T-helper 2 cell treated with Interferon-gamma antibody and Interleukin-4, amounts not matched to agents 100 ng/mL and 5 ng/mL, for 36 hours (primary cell): Measurements from ENCODE around the gene CAPN14. TPM values are rescaled to one million over a fixed set of nuclear protein-coding genes. Genes with fewer than 3 reads are reported as not detected.

Experiments used
- intact Hi-C: fragments of 100-400 bp; cut with micrococcal nuclease; formaldehyde crosslinking; loops from one replicate; pipeline ENCODE4 v1.15.1; 2023
- total RNA-seq: library from RNA; stranded (reverse); gene quantifications from 2 replicates; pipeline ENCODE4 v1.2.3, GENCODE V29; 2022

Gene CAPN14
- total RNA-seq, 1 donor from 2014 or later: 0.20 TPM

- intact Hi-C loops: no loop called here
These were observed 9.8 kb upstream of the CAPN14 start for GRCh38 chr2:31227110-31227509.

DNA sequence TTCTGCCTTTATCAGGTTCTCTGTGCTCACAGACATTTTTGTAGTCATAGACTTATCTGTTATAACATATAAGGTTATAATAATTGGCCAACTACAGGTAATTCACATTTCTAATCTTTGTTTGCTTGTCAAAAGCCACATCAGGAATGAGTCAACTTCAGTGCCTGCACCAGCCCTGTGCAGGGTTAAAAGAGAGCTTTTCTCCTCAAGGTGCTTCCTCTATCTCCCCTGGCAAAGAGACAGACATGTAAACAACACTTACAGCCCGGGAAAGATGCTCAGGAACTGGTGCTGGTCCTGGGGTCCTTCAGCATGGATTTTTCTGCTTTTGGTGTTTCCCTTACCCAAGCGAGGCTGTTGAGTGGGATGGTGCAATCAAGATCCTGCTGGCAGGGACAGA, 9.0 kb upstream of the CAPN14 start:
- intact Hi-C loops: no loop called here

GRCh38 chr2:31223749-31224148, 6.4 kb upstream of the CAPN14 start:
- intact Hi-C loops: no loop called here

- intact Hi-C loops: no loop called here
These were observed 5.7 kb upstream of the CAPN14 start for GRCh38 chr2:31223026-31223425.

DNA sequence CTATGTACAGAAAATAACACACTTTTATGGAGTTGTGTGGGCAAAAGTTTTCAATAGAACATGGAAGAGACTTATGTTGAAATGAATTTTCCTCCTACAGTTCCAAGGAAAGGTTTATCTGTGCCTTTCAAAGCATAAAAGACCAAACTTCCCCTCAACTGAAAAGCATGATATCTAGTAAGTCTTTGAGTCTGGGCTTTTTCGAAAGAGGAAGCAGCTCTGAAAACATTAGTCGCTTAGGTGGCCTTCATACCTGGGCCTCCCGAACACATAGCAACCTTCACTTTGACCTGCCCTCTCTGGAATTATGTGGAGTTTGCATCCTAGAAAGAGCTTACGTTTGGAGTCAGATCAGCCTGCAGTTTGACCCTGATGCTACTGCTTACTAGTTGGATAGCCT, 4.8 kb upstream of the CAPN14 start:
- intact Hi-C loops: no loop called here

DNA sequence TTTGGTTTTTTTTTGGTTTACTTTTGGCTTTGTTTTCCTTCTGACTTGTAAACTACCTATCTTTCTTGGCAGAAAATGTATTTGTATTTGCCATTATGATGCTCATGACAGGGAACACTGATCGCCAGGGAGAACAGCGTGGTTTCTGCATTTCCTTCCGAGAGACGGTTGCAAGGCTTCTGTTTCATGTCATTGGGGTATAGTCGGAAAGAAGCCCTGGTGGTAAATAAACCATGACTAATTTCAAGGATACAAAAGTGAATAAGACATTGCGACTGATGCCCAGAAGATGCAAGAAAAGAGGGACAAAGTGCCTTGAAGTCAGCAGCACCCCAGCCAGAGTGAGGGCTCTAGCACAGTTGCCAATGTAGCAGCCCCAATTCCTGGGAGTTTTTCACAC, 4.2 kb upstream of the CAPN14 start:
- intact Hi-C loops: no loop called here

DNA sequence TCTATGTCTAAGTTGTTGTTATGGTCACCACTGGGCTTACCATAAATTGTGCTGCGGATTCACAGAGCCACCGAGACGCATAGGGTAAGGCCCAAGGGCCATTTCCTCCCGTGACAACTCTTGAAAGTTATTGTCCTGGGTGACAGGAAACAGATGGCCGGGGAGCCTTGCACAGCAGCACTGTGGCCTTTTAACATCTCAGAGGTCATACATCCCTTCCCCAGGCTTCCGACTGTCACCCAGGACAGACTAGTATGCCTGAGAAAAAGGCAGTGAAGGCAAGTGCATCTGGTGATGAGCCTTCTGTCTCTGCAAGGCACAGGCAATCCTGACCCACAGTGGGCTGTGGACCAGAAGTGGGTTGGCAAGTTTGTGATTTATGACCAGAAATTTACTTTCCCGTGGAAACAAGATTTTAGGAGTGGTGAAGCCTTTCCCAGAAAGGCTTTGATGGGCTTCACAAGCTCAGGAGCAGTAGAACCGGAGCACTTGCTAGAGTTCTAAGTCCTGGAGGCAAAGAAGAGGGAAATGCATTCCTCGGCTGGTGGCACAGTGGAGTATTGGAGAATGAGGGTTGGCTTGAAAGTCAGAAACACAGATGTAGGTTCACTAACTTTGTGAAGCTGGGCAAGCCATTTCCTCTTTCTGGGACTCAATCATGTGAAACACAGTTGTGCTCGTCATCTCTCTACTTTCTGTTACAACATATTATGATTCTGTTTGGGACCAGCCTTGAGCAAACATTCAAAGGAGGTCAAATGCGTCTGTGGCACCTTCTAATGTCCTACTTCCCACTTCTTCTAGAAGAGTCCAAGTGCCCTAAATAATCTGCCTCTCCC, 2.0 kb upstream of the CAPN14 start:
- intact Hi-C loops: loop anchor here (5.0 kb wide), 1 partner anchor 103 kb away; no protein-coding TSS in a partner anchor

- intact Hi-C loops: loop anchor here (5.0 kb wide), 1 partner anchor 106 kb away; no protein-coding TSS in a partner anchor
These were observed 581 bp downstream of the CAPN14 start for GRCh38 chr2:31216734-31217133.

- intact Hi-C loops: no loop called here
These were observed 2.8 kb downstream of the CAPN14 start for GRCh38 chr2:31214444-31214915.

DNA sequence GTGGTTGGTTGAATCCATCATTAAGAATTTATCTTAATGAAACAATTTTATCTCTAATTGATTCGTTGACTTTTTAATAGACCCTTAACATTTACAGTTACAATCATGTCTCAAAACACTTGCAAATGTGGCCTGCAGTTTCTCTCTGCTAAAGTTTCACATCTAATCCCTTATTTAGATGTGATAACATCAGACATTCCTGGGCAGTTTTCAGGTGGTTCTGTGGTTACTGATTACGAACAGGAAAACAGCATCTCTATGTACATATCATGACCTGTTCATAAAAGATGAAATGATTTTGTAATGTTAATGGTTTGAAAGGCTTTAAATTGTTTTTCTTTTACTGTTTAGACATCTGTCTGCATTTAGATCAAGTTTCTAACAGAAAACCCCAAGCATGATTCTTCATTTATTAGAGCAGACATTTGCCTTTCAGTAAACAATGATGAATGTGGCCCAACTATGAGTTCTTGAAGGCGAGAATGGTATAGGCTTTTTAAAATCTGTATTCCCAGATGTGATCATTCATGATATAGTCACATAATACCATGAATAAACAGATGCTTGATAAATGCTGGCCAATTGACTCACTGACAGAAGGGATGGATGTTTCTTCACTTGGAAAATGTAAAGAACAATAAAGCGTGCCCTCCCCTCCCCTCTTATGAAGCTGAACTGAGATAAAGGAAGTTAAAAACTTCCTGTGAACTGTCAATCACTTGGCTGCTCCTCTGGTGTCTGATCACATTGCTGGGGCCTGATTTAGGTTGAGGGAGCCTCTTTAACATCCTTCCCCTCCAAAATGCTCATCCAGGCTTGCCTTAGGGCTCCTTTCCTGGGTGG, 3.5 kb downstream of the CAPN14 start:
- intact Hi-C loops: no loop called here

- intact Hi-C loops: no loop called here
These were observed 4.4 kb downstream of the CAPN14 start for GRCh38 chr2:31212659-31213600.

GRCh38 chr2:31208240-31208639, 9.1 kb downstream of the CAPN14 start:
- intact Hi-C loops: no loop called here

DNA sequence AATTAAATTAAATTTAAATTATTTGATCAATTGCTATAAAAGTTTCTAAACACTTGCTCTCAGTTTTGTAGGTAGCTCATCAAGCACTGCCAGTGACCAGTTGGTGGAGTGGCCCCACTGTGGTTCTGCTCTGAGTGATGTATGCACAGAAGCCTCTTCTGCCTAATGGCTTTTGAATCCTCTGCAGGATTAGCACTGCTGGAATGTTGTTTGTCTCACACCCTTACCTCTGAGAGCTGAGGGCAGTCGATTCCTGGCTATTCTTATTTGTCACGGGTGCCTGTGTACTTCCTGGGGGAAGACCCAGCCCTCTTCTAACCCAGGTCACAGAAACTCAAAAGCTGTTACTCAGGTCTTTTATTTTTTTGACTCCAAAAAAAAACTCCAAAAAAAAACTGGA, 9.5 kb downstream of the CAPN14 start:
- intact Hi-C loops: no loop called here

DNA sequence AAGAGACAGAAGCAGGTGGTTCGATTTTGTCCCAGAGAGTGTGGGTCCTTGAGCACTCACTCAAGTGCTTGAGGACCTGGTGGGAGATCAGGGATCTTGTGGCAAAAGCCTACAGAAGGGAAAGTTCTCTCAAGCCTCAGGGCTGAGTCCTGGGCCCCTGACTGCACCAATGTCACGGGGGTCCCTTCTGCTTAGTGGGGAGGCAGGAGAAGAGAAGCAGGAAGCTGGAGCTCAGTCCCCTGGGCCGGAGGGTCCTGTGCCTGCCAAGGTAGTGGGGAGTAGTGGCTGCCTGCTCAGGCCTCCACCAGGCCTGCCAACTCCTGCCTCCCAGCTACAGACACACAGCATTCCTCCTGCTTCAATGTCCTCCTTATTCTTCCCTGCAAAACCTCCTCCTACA, 11.7 kb downstream of the CAPN14 start:
- intact Hi-C loops: no loop called here

GRCh38 chr2:31205186-31205585, 12.1 kb downstream of the CAPN14 start:
- intact Hi-C loops: no loop called here

DNA sequence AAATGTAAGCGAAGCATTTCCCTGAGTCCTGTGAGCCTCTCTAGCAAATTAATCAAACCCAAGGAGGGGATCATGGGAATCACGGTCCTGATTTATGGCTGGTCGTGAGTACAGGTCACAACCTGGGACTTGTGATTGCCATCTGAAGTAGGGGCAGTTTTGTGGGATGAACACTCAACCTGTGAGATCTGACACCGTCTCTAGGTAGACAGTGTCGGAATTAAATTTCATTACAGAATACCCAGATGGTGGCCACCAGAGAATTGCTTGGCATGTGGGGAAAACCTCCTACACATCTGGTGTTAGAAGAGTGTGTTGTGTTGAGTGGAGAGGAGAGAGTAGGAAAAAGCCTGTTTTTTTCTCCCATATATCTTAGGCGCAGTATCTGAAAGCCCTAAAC, 12.5 kb downstream of the CAPN14 start:
- intact Hi-C loops: no loop called here

GRCh38 chr2:31203916-31204315, 13.4 kb downstream of the CAPN14 start:
- intact Hi-C loops: no loop called here

- intact Hi-C loops: no loop called here
These were observed 14.5 kb downstream of the CAPN14 start for GRCh38 chr2:31202833-31203232.

- intact Hi-C loops: no loop called here
These were observed 15.3 kb downstream of the CAPN14 start for GRCh38 chr2:31202041-31202440.

GRCh38 chr2:31200972-31201371, 16.3 kb downstream of the CAPN14 start:
- intact Hi-C loops: no loop called here

- intact Hi-C loops: no loop called here
These were observed 18.1 kb downstream of the CAPN14 start for GRCh38 chr2:31199206-31199605.
